ENCODE results near the gene EEF1B2. TPM values are rescaled to one million over a fixed set of nuclear protein-coding genes. Genes with fewer than 3 reads are reported as not detected.

The EEF1B2 gene
- total and polyA plus RNA-seq, 2 of the 13 experiments (the other 11 are each of a cell fraction or from before 2014, with no cell fraction given): 1,284 to 1,731 TPM

- TF ChIP-seq HNF1B (CRISPR knock-in tag; IDR thresholded peaks at IDR 0.05) (no peak), ZNF10 (CRISPR knock-in tag; IDR thresholded peaks at IDR 0.05; ENCODE audit: borderline replicate concordance, low read depth) (no peak), ZFP36L1 (CRISPR knock-in tag; IDR thresholded peaks at IDR 0.05) (peak; percentile 14; the same call in 1 of the 2 replicates), ZXDC (CRISPR knock-in tag; IDR thresholded peaks at IDR 0.05) (peak; percentile 52; the same call in 1 of the 2 replicates), NR0B2 (CRISPR knock-in tag; IDR thresholded peaks at IDR 0.05) (0 out of 2 replicates have a peak, but pooled peaks have one; percentile 43), ZNF776 (CRISPR knock-in tag; IDR thresholded peaks at IDR 0.05) (0 out of 2 replicates have a peak, but pooled peaks have one; percentile 2), ONECUT2 (CRISPR knock-in tag; IDR thresholded peaks at IDR 0.05) (no peak), ZBTB40 (IDR thresholded peaks at IDR 0.05) (no peak), ZBTB40 (CRISPR knock-in tag; IDR thresholded peaks at IDR 0.05) (0 out of 2 replicates have a peak, but pooled peaks have one; percentile 59), RAD51 (IDR thresholded peaks at IDR 0.05; ENCODE audit: borderline replicate concordance) (no peak), NR3C1 (CRISPR knock-in tag; IDR thresholded peaks at IDR 0.05) (no peak), ZNF576 (CRISPR knock-in tag; IDR thresholded peaks at IDR 0.05) (no peak), IRX3 (CRISPR knock-in tag; IDR thresholded peaks at IDR 0.05; ENCODE audit: borderline replicate concordance, low read depth) (no peak), SNAPC2 (CRISPR knock-in tag; IDR thresholded peaks at IDR 0.05) (no peak)
Measured at GRCh38 chr2:206160125-206160806, 571 bp downstream of the EEF1B2 start (continued).
